Caco-2 (cell line): Measurements from ENCODE around the gene CCDC136. TPM values are rescaled to one million over a fixed set of nuclear protein-coding genes. Genes with fewer than 3 reads are reported as not detected.

ENCODE experiments used
- BruUV-seq: library from RNA; stranded (reverse); fragments of 400-500 nt; replicated peaks from 2 replicates; lab custom pipeline; 2021; lab: Mats Ljungman, UMichigan
- CTCF ChIA-PET: fragments of 300-600 bp; sonication (Branson Sonifier 250); formaldehyde crosslinking; loops from one replicate; lab custom pipeline; 2022; ENCODE audit warnings: antibody characterized with exemption; lab: Charles Lee
- POLR2A ChIA-PET: fragments of 300-600 bp; sonication (Branson Sonifier 250); formaldehyde crosslinking; loops from one replicate; lab custom pipeline; 2022; ENCODE audit warnings: antibody characterized with exemption; lab: Charles Lee
- DNase-seq, 2 experiments: peaks; one replicate each; pipeline versions ENCODE4 v3.0.0 to v3.0.0-alpha.2; 2020 to 2022
- H3K27me3 ChIP-seq: replicated peaks from 2 replicates; pipeline ENCODE4 v1.6.0; 2011; ENCODE audit warnings: low read length; ENCODE audit not compliant: control insufficient read depth, insufficient read depth
- H3K36me3 ChIP-seq: 2 replicates; pipeline ENCODE4 v1.5.1; 2011; ENCODE audit warnings: low read length; ENCODE audit not compliant: control insufficient read depth, insufficient read depth
- H3K4me1 ChIP-seq: fragments of 250-450 bp; sonication (Bioruptor Pico); 2 replicates; pipeline ENCODE4 v1.5.1; 2020; ENCODE audit warnings: mild to moderate bottlenecking
- H3K4me3 ChIP-seq: 2 replicates; pipeline ENCODE4 v1.5.1; 2011; ENCODE audit warnings: low read depth, mild to moderate bottlenecking, control low read depth, low read length
- H3K9me3 ChIP-seq: fragments of 250-450 bp; sonication (Bioruptor Pico); 2 replicates; pipeline ENCODE4 v1.5.1; 2020; ENCODE audit warnings: mild to moderate bottlenecking, moderate library complexity
- H3K27ac Mint-ChIP-seq: one replicate; pipeline ENCODE4 v1.8.0; 2022; ENCODE audit warnings: mixed read lengths; ENCODE audit not compliant: unreplicated experiment
- H3K27me3 Mint-ChIP-seq: one replicate; pipeline ENCODE4 v1.8.0; 2022; ENCODE audit warnings: mixed read lengths; ENCODE audit not compliant: insufficient read depth, unreplicated experiment
- H3K36me3 Mint-ChIP-seq: one replicate; pipeline ENCODE4 v1.8.0; 2022; ENCODE audit warnings: mild to moderate bottlenecking, mixed read lengths; ENCODE audit not compliant: insufficient read depth, unreplicated experiment
- H3K4me1 Mint-ChIP-seq: one replicate; pipeline ENCODE4 v1.8.0; 2022; ENCODE audit warnings: low read depth, mixed read lengths; ENCODE audit not compliant: unreplicated experiment
- H3K4me3 Mint-ChIP-seq: one replicate; pipeline ENCODE4 v1.8.0; 2022; ENCODE audit warnings: mild to moderate bottlenecking, moderate library complexity, mixed read lengths; ENCODE audit not compliant: unreplicated experiment
- H3K9me3 Mint-ChIP-seq: one replicate; pipeline ENCODE4 v1.8.0; 2022; ENCODE audit warnings: mixed read lengths; ENCODE audit not compliant: unreplicated experiment
- intact Hi-C: fragments of 100-400 bp; cut with micrococcal nuclease; formaldehyde crosslinking; loops from one replicate; pipeline ENCODE4 v1.10.0; 2022; ENCODE audit not compliant: unreplicated experiment
- total RNA-seq: library from RNA; stranded (reverse); gene quantifications from 2 replicates; pipeline ENCODE4 v1.2.3, GENCODE V29; 2022
- TF ChIP-seq, protein P1 (sequence below), 2 experiments: fragments of 200-600 bp in 1 of 2; IDR thresholded peaks; 1 replicate in 1 of 2; 2 replicates in 1 of 2; pipeline versions ENCODE4 v1.5.1 to v1.8.0; 2011 to 2022; ENCODE audit warnings: antibody characterized with exemption in 1 of 2, control low read depth in 1 of 2, inconsistent platforms in 1 of 2, low read depth in 1 of 2, low read length in 1 of 2, mild to moderate bottlenecking in 1 of 2, moderate library complexity in 1 of 2; ENCODE audit not compliant: insufficient read depth in 1 of 2, severe bottlenecking in 1 of 2, unreplicated experiment in 1 of 2

CCDC136 gene
- total RNA-seq, 1 experiment from 2014 or later, result 10.2 TPM

DNA sequence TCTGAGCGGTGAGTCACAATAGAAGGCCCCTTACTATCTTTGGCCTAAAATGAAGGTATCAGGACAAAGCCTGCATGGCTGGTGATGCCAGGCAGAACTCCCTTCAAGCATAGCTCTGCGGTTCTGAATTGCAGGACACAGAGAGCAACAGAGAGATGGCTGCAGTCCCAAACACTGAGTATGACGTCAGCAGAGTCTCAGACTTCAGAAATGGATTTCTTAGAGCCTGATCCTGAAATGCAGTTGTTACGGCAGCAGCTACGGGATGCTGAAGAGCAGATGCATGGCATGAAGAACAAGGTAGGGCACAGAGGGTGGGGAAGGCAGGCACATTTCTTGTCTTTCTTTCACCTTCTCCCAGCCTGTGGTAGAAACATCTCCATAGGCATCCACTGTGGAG lies 13.5 kb downstream of the CCDC136 start:
- TF ChIP-seq, protein P1, sequence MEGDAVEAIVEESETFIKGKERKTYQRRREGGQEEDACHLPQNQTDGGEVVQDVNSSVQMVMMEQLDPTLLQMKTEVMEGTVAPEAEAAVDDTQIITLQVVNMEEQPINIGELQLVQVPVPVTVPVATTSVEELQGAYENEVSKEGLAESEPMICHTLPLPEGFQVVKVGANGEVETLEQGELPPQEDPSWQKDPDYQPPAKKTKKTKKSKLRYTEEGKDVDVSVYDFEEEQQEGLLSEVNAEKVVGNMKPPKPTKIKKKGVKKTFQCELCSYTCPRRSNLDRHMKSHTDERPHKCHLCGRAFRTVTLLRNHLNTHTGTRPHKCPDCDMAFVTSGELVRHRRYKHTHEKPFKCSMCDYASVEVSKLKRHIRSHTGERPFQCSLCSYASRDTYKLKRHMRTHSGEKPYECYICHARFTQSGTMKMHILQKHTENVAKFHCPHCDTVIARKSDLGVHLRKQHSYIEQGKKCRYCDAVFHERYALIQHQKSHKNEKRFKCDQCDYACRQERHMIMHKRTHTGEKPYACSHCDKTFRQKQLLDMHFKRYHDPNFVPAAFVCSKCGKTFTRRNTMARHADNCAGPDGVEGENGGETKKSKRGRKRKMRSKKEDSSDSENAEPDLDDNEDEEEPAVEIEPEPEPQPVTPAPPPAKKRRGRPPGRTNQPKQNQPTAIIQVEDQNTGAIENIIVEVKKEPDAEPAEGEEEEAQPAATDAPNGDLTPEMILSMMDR (IDR thresholded peaks at IDR 0.05; ENCODE audit: insufficient read depth in 1 of 2, low read depth in 1 of 2, low read length in 1 of 2, severe bottlenecking in 1 of 2, unreplicated experiment in 1 of 2), result no peak
- Histone ChIP-seq H3K9me3 (no peaks in the 10 kb centered on the region), H3K27me3 (no peaks in the 10 kb centered on the region), H3K36me3 (no peaks in the 10 kb centered on the region), H3K4me1 (peaks cover 5% of the 10 kb centered on the region; the same call in 1 of the 2 replicates), H3K4me3 (no peak overlapping the region)
- Mint-ChIP-seq H3K9me3 (no peaks in the 10 kb centered on the region), H3K27me3 (no peaks in the 10 kb centered on the region), H3K36me3 (no peaks in the 10 kb centered on the region), H3K4me3 (no peak overlapping the region), H3K4me1 (peaks cover 7% of the 10 kb centered on the region), H3K27ac (no peak overlapping the region)
- POLR2A ChIA-PET, result no interaction called here
- CTCF ChIA-PET, result no interaction called here
- DNase-seq, result no peak
- intact Hi-C loops, result no loop called here
- no TSS peak for BruUV-seq

DNA sequence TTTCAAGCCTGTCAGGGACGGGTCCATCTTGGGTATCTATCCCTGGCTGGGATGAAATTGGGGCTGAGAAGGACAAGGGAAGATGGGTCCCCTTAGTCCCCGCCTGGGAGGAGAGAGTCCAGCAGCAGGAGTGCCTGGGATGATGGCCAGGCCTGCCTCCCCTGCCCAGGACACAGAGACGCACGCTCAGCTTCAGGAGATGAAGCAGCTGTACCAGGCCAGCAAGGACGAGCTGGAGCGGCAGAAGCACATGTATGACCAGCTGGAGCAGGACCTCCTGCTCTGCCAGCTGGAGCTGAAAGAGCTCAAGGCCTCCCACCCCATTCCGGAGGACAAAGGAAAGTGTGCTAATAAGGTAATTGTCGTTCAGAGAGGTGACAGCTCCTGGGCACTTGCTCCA lies 15.4 kb downstream of the CCDC136 start:
- Histone ChIP-seq H3K4me1 (no peaks in the 10 kb centered on the region), H3K27me3 (no peaks in the 10 kb centered on the region), H3K4me3 (no peak overlapping the region), H3K9me3 (no peaks in the 10 kb centered on the region), H3K36me3 (no peaks in the 10 kb centered on the region)
- no peaks in the 10 kb centered on the region for H3K27me3 Mint-ChIP-seq
- no peaks in the 10 kb centered on the region for H3K4me1 Mint-ChIP-seq
- no peak overlapping the region for H3K27ac Mint-ChIP-seq
- H3K36me3 Mint-ChIP-seq, result no peaks in the 10 kb centered on the region
- H3K9me3 Mint-ChIP-seq, result no peaks in the 10 kb centered on the region
- DNase-seq, result no peak
- H3K4me3 Mint-ChIP-seq, result no peak overlapping the region
- ChIA-PET POLR2A (interaction anchor here (0.6 kb wide), 1 partner anchor 337 kb away, joined by 3 read pairs; no protein-coding TSS in a partner anchor), CTCF (no interaction called here)
- intact Hi-C loops, result no loop called here
- TF ChIP-seq, protein P1 (IDR thresholded peaks at IDR 0.05; ENCODE audit: insufficient read depth in 1 of 2, low read depth in 1 of 2, low read length in 1 of 2, severe bottlenecking in 1 of 2, unreplicated experiment in 1 of 2), result no peak
- no TSS peak for BruUV-seq

DNA sequence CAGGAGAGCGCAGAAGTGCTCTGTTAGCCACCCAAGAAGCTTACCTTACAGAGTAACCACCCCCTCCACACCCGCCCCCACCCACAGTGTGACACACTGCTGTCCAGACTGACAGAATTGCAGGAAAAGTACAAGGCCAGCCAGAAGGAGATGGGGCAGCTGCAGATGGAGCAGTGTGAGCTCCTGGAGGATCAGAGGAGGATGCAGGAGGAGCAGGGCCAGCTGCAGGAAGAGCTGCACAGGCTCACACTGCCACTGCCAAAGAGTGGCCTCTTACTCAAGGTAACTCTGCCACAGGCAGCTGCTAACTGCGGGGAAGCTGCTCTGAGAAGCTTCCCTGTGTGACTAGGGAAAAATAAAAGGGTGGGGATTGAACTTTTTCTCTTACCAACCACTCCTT lies 17.6 kb downstream of the CCDC136 start:
- H3K27ac Mint-ChIP-seq, result no peak overlapping the region
- Histone ChIP-seq H3K9me3 (no peaks in the 10 kb centered on the region), H3K27me3 (no peaks in the 10 kb centered on the region), H3K36me3 (no peaks in the 10 kb centered on the region), H3K4me1 (no peaks in the 10 kb centered on the region), H3K4me3 (no peak overlapping the region)
- H3K36me3 Mint-ChIP-seq, result no peaks in the 10 kb centered on the region
- peaks cover under 1% of the 10 kb centered on the region for H3K27me3 Mint-ChIP-seq
- CTCF ChIA-PET, result no interaction called here
- no peak overlapping the region for H3K4me3 Mint-ChIP-seq
- intact Hi-C loops, result no loop called here
- H3K4me1 Mint-ChIP-seq, result no peaks in the 10 kb centered on the region
- POLR2A ChIA-PET, result no interaction called here
- no TSS peak for BruUV-seq
- DNase-seq, result no peak
- TF ChIP-seq, protein P1 (IDR thresholded peaks at IDR 0.05; ENCODE audit: insufficient read depth in 1 of 2, low read depth in 1 of 2, low read length in 1 of 2, severe bottlenecking in 1 of 2, unreplicated experiment in 1 of 2), result no peak
- H3K9me3 Mint-ChIP-seq, result no peaks in the 10 kb centered on the region
